ENCODE results near the gene ACTL7B. TPM values are rescaled to one million over a fixed set of nuclear protein-coding genes. Genes with fewer than 3 reads are reported as not detected.

The ACTL7B gene
- total RNA-seq, 2 donors from 2014 or later = 0.12 to 0.31 TPM

- Mint-ChIP-seq H3K36me3 (ENCODE audit: low read depth) (peaks cover 4% of the 10 kb centered on the region), H3K27me3 (peaks cover 26% of the 10 kb centered on the region), H3K27ac (no peak overlapping the region), H3K4me1 (peaks cover 11% of the 10 kb centered on the region), H3K4me3 (no peak overlapping the region)
- DNase-seq (no peak), ATAC-seq (no peak)
- no peaks in the 10 kb centered on the region for H3K9me3 ChIP-seq (ENCODE audit: control insufficient read depth, low read length, poor library complexity, severe bottlenecking)
Measured at GRCh38 chr9:108831496-108832178, 24.1 kb downstream of the ACTL7B start.

- ATAC-seq = no peak
- no peaks in the 10 kb centered on the region for H3K9me3 ChIP-seq (ENCODE audit: control insufficient read depth, low read length, poor library complexity, severe bottlenecking)
- DNase-seq = no peak
- Mint-ChIP-seq H3K4me1 (peaks cover 7% of the 10 kb centered on the region), H3K36me3 (ENCODE audit: low read depth) (peaks cover 4% of the 10 kb centered on the region), H3K27ac (no peak overlapping the region), H3K27me3 (peaks cover 31% of the 10 kb centered on the region), H3K4me3 (no peak overlapping the region)
Measured at GRCh38 chr9:108830272-108830671, 25.5 kb downstream of the ACTL7B start.

DNA sequence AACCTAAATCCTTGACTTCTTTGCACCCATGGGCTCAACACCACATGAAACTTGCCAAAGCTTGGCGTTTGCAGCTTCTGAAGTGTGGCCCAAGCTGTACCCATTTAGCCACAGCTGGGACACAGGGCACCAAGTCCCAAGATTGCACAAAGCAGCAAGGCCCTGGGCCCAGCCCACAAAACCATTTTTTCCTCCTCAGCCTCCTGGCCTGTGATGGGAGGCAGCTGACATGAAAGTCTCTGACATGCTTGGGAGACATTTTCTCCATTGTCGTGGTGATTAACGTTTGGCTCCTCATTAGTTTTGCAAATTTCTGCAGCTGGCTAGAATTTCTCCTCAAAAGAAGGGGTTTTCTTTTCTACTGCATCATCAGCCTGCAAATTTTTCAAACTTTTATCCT, 32.0 kb downstream of the ACTL7B start:
- H3K36me3 Mint-ChIP-seq (ENCODE audit: low read depth) = no peaks in the 10 kb centered on the region
- H3K9me3 ChIP-seq (ENCODE audit: control insufficient read depth, low read length, poor library complexity, severe bottlenecking) = no peaks in the 10 kb centered on the region
- peaks cover 15% of the 10 kb centered on the region for H3K27me3 Mint-ChIP-seq
- DNase-seq (no peak), ATAC-seq (no peak)
- H3K4me3 Mint-ChIP-seq = no peak overlapping the region
- no peak overlapping the region for H3K27ac Mint-ChIP-seq
- H3K4me1 Mint-ChIP-seq = no peaks in the 10 kb centered on the region

- Mint-ChIP-seq H3K27ac (no peak overlapping the region), H3K36me3 (ENCODE audit: low read depth) (no peaks in the 10 kb centered on the region), H3K4me1 (peaks cover 2% of the 10 kb centered on the region), H3K4me3 (no peak overlapping the region), H3K27me3 (peaks cover 35% of the 10 kb centered on the region)
- DNase-seq = no peak
- no peak for ATAC-seq
- H3K9me3 ChIP-seq (ENCODE audit: control insufficient read depth, low read length, poor library complexity, severe bottlenecking) = no peaks in the 10 kb centered on the region
Measured at GRCh38 chr9:108816037-108816436, 39.7 kb downstream of the ACTL7B start.

GRCh38 chr9:108815156-108815555, 40.6 kb downstream of the ACTL7B start:
- DNase-seq = no peak
- no peak overlapping the region for H3K27ac Mint-ChIP-seq
- peaks cover 36% of the 10 kb centered on the region for H3K27me3 Mint-ChIP-seq
- H3K36me3 Mint-ChIP-seq (ENCODE audit: low read depth) = no peaks in the 10 kb centered on the region
- no peak for ATAC-seq
- no peak overlapping the region for H3K4me3 Mint-ChIP-seq
- no peaks in the 10 kb centered on the region for H3K9me3 ChIP-seq (ENCODE audit: control insufficient read depth, low read length, poor library complexity, severe bottlenecking)
- H3K4me1 Mint-ChIP-seq = peaks cover 2% of the 10 kb centered on the region

DNA sequence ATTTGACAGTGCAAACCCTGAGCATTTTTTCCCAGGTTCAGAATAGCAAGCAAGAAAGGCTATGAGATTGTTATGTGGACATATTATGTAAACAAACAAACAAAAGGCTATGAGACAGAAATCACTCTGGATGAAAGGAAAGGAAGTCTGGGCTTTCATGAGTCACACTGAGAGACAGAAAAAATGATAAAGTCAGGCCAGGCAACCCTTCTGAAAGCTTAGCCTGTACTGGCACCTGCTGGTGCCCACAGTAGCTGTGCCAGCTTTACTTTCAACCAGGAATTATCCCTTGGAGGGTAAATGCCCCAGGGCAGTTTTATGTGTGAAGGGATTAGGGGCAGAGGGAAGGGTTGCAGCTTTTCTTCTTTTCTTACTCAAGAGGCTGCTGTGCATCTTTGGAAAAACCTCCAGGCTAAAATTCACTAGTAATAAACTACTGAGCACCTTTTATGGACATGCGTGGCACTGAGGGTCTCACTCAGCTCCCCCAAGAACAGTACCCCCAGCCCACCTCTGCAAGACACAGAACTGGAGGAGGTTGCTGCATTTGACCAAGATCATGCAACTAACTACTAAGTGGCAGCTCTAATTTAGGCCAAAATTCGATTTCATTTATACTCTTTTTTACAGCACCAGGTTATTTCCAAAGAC, 41.7 kb downstream of the ACTL7B start:
- no peak for DNase-seq

GRCh38 chr9:108812396-108813025, 43.3 kb downstream of the ACTL7B start:
- no peak for ATAC-seq
- peaks cover 48% of the 10 kb centered on the region for H3K27me3 Mint-ChIP-seq

More for the DNA sequence above, 41.7 kb downstream of the ACTL7B start:
- no peak for ATAC-seq
- Mint-ChIP-seq H3K36me3 (ENCODE audit: low read depth) (no peaks in the 10 kb centered on the region), H3K4me3 (no peak overlapping the region), H3K4me1 (peaks cover 2% of the 10 kb centered on the region), H3K27me3 (peaks cover 45% of the 10 kb centered on the region), H3K27ac (no peak overlapping the region)
- no peaks in the 10 kb centered on the region for H3K9me3 ChIP-seq (ENCODE audit: control insufficient read depth, low read length, poor library complexity, severe bottlenecking)

GRCh38 chr9:108811944-108812343, 43.8 kb downstream of the ACTL7B start:
- no peaks in the 10 kb centered on the region for H3K36me3 Mint-ChIP-seq (ENCODE audit: low read depth)
- DNase-seq = no peak
- H3K27me3 Mint-ChIP-seq = peaks cover 48% of the 10 kb centered on the region
- H3K4me1 Mint-ChIP-seq = peaks cover 2% of the 10 kb centered on the region
- no peaks in the 10 kb centered on the region for H3K9me3 ChIP-seq (ENCODE audit: control insufficient read depth, low read length, poor library complexity, severe bottlenecking)
- ATAC-seq = no peak
- H3K4me3 Mint-ChIP-seq = no peak overlapping the region
- no peak overlapping the region for H3K27ac Mint-ChIP-seq

More at GRCh38 chr9:108812396-108813025, 43.3 kb downstream of the ACTL7B start:
- no peak for DNase-seq
- H3K27ac Mint-ChIP-seq = no peak overlapping the region
- peaks cover 2% of the 10 kb centered on the region for H3K4me1 Mint-ChIP-seq
- H3K9me3 ChIP-seq (ENCODE audit: control insufficient read depth, low read length, poor library complexity, severe bottlenecking) = no peaks in the 10 kb centered on the region
- H3K36me3 Mint-ChIP-seq (ENCODE audit: low read depth) = no peaks in the 10 kb centered on the region
- no peak overlapping the region for H3K4me3 Mint-ChIP-seq

GRCh38 chr9:108809269-108809668, 46.5 kb downstream of the ACTL7B start:
- H3K27ac Mint-ChIP-seq = no peak overlapping the region
- no peaks in the 10 kb centered on the region for H3K36me3 Mint-ChIP-seq (ENCODE audit: low read depth)
- no peak for DNase-seq
- H3K4me1 Mint-ChIP-seq = peaks cover 2% of the 10 kb centered on the region
- H3K9me3 ChIP-seq (ENCODE audit: control insufficient read depth, low read length, poor library complexity, severe bottlenecking) = no peaks in the 10 kb centered on the region
- no peak overlapping the region for H3K4me3 Mint-ChIP-seq
- peaks cover 26% of the 10 kb centered on the region for H3K27me3 Mint-ChIP-seq
- no peak for ATAC-seq

Other genes with a start within 250 kb of the ACTL7B start
- not detected for gene ACTL7A, start 6.3 kb upstream of the ACTL7B start, total RNA-seq
- 10 to 100 TPM; 22.0 to 23.2 TPM for gene ELP1, start 78.1 kb upstream of the ACTL7B start, total RNA-seq
- gene ABITRAM, start 78.4 kb upstream of the ACTL7B start, total RNA-seq = 10 to 100 TPM; 10.5 to 11.1 TPM
- 1 to 10 TPM; 3.1 to 9.6 TPM for gene CTNNAL1, start 157.5 kb upstream of the ACTL7B start, total RNA-seq